ENCODE measurements around the gene SLC24A3. TPM values are rescaled to one million over a fixed set of nuclear protein-coding genes. Genes with fewer than 3 reads are reported as not detected.

Gene SLC24A3
- total RNA-seq, 4 donors from 2014 or later: 4.2 to 6.4 (median 5.6) TPM

DNA sequence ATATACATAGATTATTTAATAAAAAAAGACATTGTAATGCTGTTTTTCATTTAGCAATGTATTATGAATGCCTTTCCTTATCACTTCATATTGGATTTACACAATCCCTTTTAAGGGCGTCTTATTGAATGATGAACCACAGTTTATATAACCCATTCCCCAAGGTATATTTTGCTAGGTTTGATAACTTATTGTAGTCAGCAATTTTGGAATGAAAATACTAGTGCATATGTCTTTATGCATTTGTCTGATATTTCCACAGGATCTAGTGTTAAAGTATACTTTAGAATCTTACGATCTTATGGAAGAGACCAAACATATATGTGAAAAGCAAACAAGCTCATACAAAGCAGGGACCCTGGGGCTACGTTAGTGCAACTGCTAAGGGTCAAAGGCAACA is 365.2 kb downstream of the SLC24A3 start:
- H3K4me3 ChIP-seq: no peak overlapping the region
- no peak for DNase-seq (ENCODE audit: low spot score in 2 of 2)
- no peaks in the 10 kb centered on the region for H3K36me3 ChIP-seq
- H3K4me1 ChIP-seq: no peaks in the 10 kb centered on the region
- 92% methylated on average over 3 of the region's 3 CpGs for WGBS
- H3K9me3 ChIP-seq: no peaks in the 10 kb centered on the region
- TF ChIP-seq CTCF (IDR thresholded peaks at IDR 0.05): no peak
- TF ChIP-seq POLR2AphosphoS5 (IDR thresholded peaks at IDR 0.05): no peak
- H3K27me3 ChIP-seq: no peaks in the 10 kb centered on the region
- H3K27ac ChIP-seq: no peak overlapping the region

- DNase-seq (ENCODE audit: low spot score in 2 of 2): peak in 1 of 2 donors; percentile 68
- Histone ChIP-seq H3K4me1 (no peaks in the 10 kb centered on the region), H3K36me3 (no peaks in the 10 kb centered on the region), H3K9me3 (no peaks in the 10 kb centered on the region), H3K27ac (no peak overlapping the region), H3K27me3 (no peaks in the 10 kb centered on the region), H3K4me3 (no peak overlapping the region)
- no peak for TF ChIP-seq EP300 (IDR thresholded peaks at IDR 0.05)
- TF ChIP-seq POLR2A (IDR thresholded peaks at IDR 0.05): no peak
- TF ChIP-seq POLR2AphosphoS5 (IDR thresholded peaks at IDR 0.05): no peak
- no peak for TF ChIP-seq CTCF (IDR thresholded peaks at IDR 0.05)
- 80% methylated on average over 7 of the region's 7 CpGs for WGBS
Measured at GRCh38 chr20:19582782-19583181, 370.3 kb downstream of the SLC24A3 start.

GRCh38 chr20:19583532-19584175 is 371.2 kb downstream of the SLC24A3 start:
- Histone ChIP-seq H3K27ac (no peak overlapping the region), H3K4me3 (no peak overlapping the region), H3K27me3 (no peaks in the 10 kb centered on the region), H3K4me1 (peaks cover 1% of the 10 kb centered on the region), H3K9me3 (no peaks in the 10 kb centered on the region), H3K36me3 (no peaks in the 10 kb centered on the region)
- peak; percentile 75 to 85 for DNase-seq (ENCODE audit: low spot score in 2 of 2)
- WGBS: 75% methylated on average over 10 of the region's 12 CpGs
- TF ChIP-seq EP300 (IDR thresholded peaks at IDR 0.05): no peak
- no peak for TF ChIP-seq POLR2A (IDR thresholded peaks at IDR 0.05)
- TF ChIP-seq CTCF (IDR thresholded peaks at IDR 0.05): peak; percentile 58 to 84
- no peak for TF ChIP-seq POLR2AphosphoS5 (IDR thresholded peaks at IDR 0.05)

DNA sequence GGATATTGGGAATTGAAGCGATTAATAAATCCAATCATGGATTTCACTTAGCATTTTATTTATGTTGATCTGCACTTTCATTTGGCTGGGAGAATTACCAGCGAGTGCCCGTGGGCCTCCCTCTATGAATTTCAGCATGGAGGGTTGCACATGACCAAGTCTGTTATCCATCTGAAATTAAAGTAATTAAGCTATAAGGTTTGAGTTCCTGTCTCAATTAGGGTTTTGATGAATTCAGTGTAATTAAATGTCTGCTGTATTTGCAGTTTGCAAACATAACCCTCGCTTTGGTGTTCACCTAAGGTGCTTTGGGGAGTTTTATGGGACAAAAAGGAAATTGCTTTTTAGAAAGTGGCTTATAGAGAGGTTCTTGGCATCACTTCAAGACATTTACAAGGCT is 375.8 kb downstream of the SLC24A3 start:
- WGBS: 86% methylated on average over 4 of the region's 4 CpGs
- peaks cover 5% of the 10 kb centered on the region for H3K4me1 ChIP-seq
- no peaks in the 10 kb centered on the region for H3K27me3 ChIP-seq
- no peak overlapping the region for H3K4me3 ChIP-seq
- H3K27ac ChIP-seq: no peak overlapping the region
- TF ChIP-seq CTCF (IDR thresholded peaks at IDR 0.05): no peak
- no peak for TF ChIP-seq POLR2A (IDR thresholded peaks at IDR 0.05)
- TF ChIP-seq EP300 (IDR thresholded peaks at IDR 0.05): no peak
- TF ChIP-seq POLR2AphosphoS5 (IDR thresholded peaks at IDR 0.05): no peak
- no peaks in the 10 kb centered on the region for H3K9me3 ChIP-seq
- H3K36me3 ChIP-seq: no peaks in the 10 kb centered on the region
- DNase-seq (ENCODE audit: low spot score in 2 of 2): no peak

DNA sequence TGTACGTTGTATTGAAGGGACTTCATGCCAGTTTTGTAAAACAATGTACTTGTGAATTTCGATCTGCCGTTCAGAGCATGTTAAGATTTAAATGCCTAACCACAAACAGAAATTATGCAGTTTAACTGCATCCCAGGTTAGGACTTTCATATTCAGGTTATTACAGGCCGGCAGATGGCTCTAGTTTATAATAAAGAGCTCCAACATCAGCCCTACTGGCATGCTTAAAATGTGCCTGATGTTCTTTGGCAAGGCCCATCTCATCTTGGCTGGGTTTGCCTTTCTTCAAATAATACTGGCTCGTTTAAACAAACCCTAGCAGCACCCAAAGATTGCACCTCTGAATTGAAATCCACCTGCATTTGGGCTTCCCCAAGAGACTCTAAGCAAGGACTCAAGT is 376.3 kb downstream of the SLC24A3 start:
- H3K27me3 ChIP-seq: no peaks in the 10 kb centered on the region
- no peak for DNase-seq (ENCODE audit: low spot score in 2 of 2)

More for the DNA sequence above, 376.3 kb downstream of the SLC24A3 start:
- H3K36me3 ChIP-seq: no peaks in the 10 kb centered on the region
- no peak overlapping the region for H3K27ac ChIP-seq
- 40% methylated on average over 5 of the region's 5 CpGs for WGBS
- TF ChIP-seq CTCF (IDR thresholded peaks at IDR 0.05) (no peak), EP300 (IDR thresholded peaks at IDR 0.05) (no peak), POLR2A (IDR thresholded peaks at IDR 0.05) (no peak), POLR2AphosphoS5 (IDR thresholded peaks at IDR 0.05) (no peak)
- H3K4me3 ChIP-seq: no peak overlapping the region
- H3K9me3 ChIP-seq: no peaks in the 10 kb centered on the region
- H3K4me1 ChIP-seq: peaks cover 5% of the 10 kb centered on the region

All from suprapubic skin (tissue), 4 donors.